Lower leg skin (tissue), 4 donors: ENCODE measurements around the gene SIRT2. TPM values are rescaled to one million over a fixed set of nuclear protein-coding genes. Genes with fewer than 3 reads are reported as not detected.

Experiments used
- DNase-seq, 2 donors: peaks; one replicate each; pipeline ENCODE4 v3.0.0-alpha.2; 2019; ENCODE audit warnings: low spot score in 2 of 2
- H3K4me3 ChIP-seq: fragments of 200-600 bp; sonication (generic); 2 replicates; pipeline ENCODE4 v1.5.1; 2017; ENCODE audit warnings: mild to moderate bottlenecking, low read depth; ENCODE audit not compliant: poor library complexity, severe bottlenecking
- CTCF ChIP-seq, 3 donors: fragments of 450-650 bp; IDR thresholded peaks; one replicate each; pipeline ENCODE4 v1.5.1; 2016; ENCODE audit warnings: antibody characterized with exemption in 3 of 3, mild to moderate bottlenecking in 3 of 3, moderate library complexity in 2 of 3
- POLR2A ChIP-seq, 2 donors: fragments of 450-650 bp; IDR thresholded peaks; one replicate each; pipeline ENCODE4 v1.6.1; 2016 to 2017; ENCODE audit warnings: antibody characterized with exemption in 2 of 2, mild to moderate bottlenecking in 1 of 2, moderate library complexity in 1 of 2
- WGBS, 2 donors: methylation state at CpG; one replicate each; pipeline ENCODE4 v1.1.5; 2018; 5-methylcytosine and 5-hydroxymethylcytosine counted together
- intact Hi-C: fragments of 100-400 bp; cut with DNase I; formaldehyde crosslinking; loops from one replicate; pipeline ENCODE4 v1.15.0; 2023; ENCODE audit warnings: low total_unique reads
- total RNA-seq, 4 donors: library from RNA; depleted of rRNA; stranded (reverse); fragments of >200 nt; gene quantifications; one replicate each; pipeline ENCODE4 v1.1.0, GENCODE V29; 2016

The SIRT2 gene
- total RNA-seq, 4 donors from 2014 or later, result 84.6 to 119 (median 101) TPM

GRCh38 chr19:38851622-38852230 is 47.7 kb downstream of the SIRT2 start:
- TF ChIP-seq POLR2A (IDR thresholded peaks at IDR 0.05) (peak in 1 of 2 donors; percentile 61), CTCF (IDR thresholded peaks at IDR 0.05) (no peak)
- intact Hi-C loops, result no loop called here
- DNase-seq, result peak; percentile 92 to 99
- 0% methylated on average over 39 to 53 of the region's 67 CpGs for WGBS, 2 donors
- H3K4me3 ChIP-seq, result peak overlapping the region; percentile 91

GRCh38 chr19:38850976-38851621 is 48.3 kb downstream of the SIRT2 start:
- WGBS, 2 donors, result 0 to 1% methylated on average over 38 to 40 of the region's 40 CpGs
- peak overlapping the region; percentile 48 for H3K4me3 ChIP-seq
- DNase-seq, result peak in 1 of 2 donors; percentile 91
- no peak for TF ChIP-seq CTCF (IDR thresholded peaks at IDR 0.05)
- TF ChIP-seq POLR2A (IDR thresholded peaks at IDR 0.05), result no peak
- intact Hi-C loops, result no loop called here

- no peak for DNase-seq
- peak in 1 of 2 donors; percentile 67 for TF ChIP-seq POLR2A (IDR thresholded peaks at IDR 0.05)
- TF ChIP-seq CTCF (IDR thresholded peaks at IDR 0.05), result no peak
- intact Hi-C loops, result no loop called here
- peak overlapping the region; percentile 48 for H3K4me3 ChIP-seq
- WGBS, 2 donors, result 0 to 1% methylated on average over 26 of the region's 26 CpGs
These were observed 48.9 kb downstream of the SIRT2 start for GRCh38 chr19:38850436-38850975.

- DNase-seq, result peak; percentile 100
- peak within 1 kb of the TSS; percentile 89 for H3K4me3 ChIP-seq
- 0% methylated on average over 32 to 40 of the region's 50 CpGs for WGBS, 2 donors
- intact Hi-C loops, result no loop called here
- peak in 1 of 2 donors; percentile 98 for TF ChIP-seq POLR2A (IDR thresholded peaks at IDR 0.05)
- TF ChIP-seq CTCF (IDR thresholded peaks at IDR 0.05), result peak in 1 of 3 donors; percentile 77
These were observed 49.5 kb downstream of the SIRT2 start, which contains the start of gene HNRNPL for GRCh38 chr19:38849860-38850435. TSS of gene HNRNPL (minus strand) at chr19:38849986. CDS start at chr19:38849966, 20 bp downstream.

GRCh38 chr19:38849147-38849859 is 50.1 kb downstream of the SIRT2 start:
- TF ChIP-seq CTCF (IDR thresholded peaks at IDR 0.05), result no peak
- TF ChIP-seq POLR2A (IDR thresholded peaks at IDR 0.05), result no peak
- peak overlapping the region; percentile 89 for H3K4me3 ChIP-seq
- 0 to 1% methylated on average over 39 to 71 of the region's 76 CpGs for WGBS, 2 donors
- peak; percentile 93 to 99 for DNase-seq
- intact Hi-C loops, result no loop called here
